Measurements from ENCODE around the gene C1S. TPM values are rescaled to one million over a fixed set of nuclear protein-coding genes. Genes with fewer than 3 reads are reported as not detected.
A peak's percentile ranks its signal among the peaks of the same experiment; 100 is the strongest.

The C1S gene
- total and polyA plus RNA-seq, 9 of the 15 experiments (the other 6 are each of a cell fraction or from before 2014, with no cell fraction given) = 0.08 to 0.84 (median 0.27) TPM

DNA sequence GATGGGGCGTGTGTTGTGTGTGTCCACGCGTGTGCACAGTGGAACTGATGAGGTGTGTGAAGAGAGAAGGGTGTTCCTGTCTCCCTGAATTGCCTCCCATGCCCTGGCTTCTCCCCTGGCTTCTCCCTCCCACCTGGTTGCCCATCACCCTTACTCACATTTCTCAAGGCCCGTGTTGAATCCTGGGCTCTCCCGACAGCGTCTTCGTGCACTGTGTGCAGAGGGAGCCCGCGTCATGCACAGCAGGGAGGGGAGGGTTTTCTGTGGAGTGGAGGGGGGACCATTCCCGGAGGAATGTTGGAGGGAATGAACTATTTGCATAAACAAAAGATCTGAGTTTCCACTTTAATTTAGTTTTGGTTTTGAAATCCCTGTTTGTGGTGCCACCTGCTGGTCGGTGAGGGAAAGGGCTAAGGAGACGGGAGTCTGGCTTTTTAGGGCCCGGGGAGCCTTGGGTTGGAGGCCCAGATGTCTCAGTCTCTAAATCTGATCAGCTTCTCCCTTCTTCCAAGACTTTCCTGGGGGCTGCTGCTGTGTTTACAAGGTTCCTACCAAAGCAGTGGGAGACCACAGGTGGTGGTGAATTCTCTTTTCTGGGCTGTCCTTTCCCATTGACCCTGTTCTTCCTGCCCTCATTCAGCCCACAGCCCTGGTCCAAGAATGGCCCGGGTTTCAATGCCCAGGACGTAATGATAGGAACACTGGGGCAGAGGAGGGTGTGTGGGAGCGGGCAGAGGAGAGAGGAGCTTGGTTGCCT is 31.9 kb downstream of the C1S start, which contains the start of gene C1R:
C1R (minus strand) TSS at position 217 of the 757 bp plus-strand sequence; CDS start at position 160, 57 bp downstream.
- Histone ChIP-seq H3K4me1 (replicated peaks in 1 of 2; ENCODE audit: control insufficient read depth in 2 of 2, insufficient read depth in 2 of 2, low read length in 2 of 2) (peaks cover 6 to 24% of the 10 kb centered on the region in 2 experiments; a peak in 3 of 5 replicates), H4K20me1 (replicated peaks; ENCODE audit: control insufficient read depth, insufficient read depth, low read length) (no peaks in the 10 kb centered on the region), H3K27ac (ENCODE audit: extremely low read depth, low read depth, low read length) (no peak within 1 kb of the TSS), H3K9me3 (replicated peaks; ENCODE audit: control insufficient read depth, insufficient read depth, low read depth, low read length) (no peaks in the 10 kb centered on the region), H3K79me2 (ENCODE audit: control insufficient read depth, insufficient read depth, low read length) (no peaks in the 10 kb centered on the region), H3K9ac (ENCODE audit: insufficient read depth in 1 of 2, low read depth in 2 of 2, low read length in 2 of 2) (peak within 1 kb of the TSS in 1 of 2 experiments; percentile 71; a peak in 2 of 4 replicates), H2AFZ (ENCODE audit: low read depth, low read length) (peak within 1 kb of the TSS; percentile 66), H3K4me2 (ENCODE audit: insufficient read depth, low read length) (peak within 1 kb of the TSS; percentile 52; the same call in 1 of the 2 replicates), H3K36me3 (ENCODE audit: control insufficient read depth, insufficient read depth, low read length) (no peaks in the 10 kb centered on the region), H3K27me3 (ENCODE audit: control insufficient read depth in 2 of 2, insufficient read depth in 2 of 2, low read length in 2 of 2) (no peaks in the 10 kb centered on the region; a peak in 1 of 5 replicates), H3K4me3 (no peak within 1 kb of the TSS), H3K9me1 (ENCODE audit: control insufficient read depth, insufficient read depth, low read length) (no peaks in the 10 kb centered on the region)
- ChIA-PET CTCF (ENCODE audit: low intra/inter-chr PET ratio) (interaction anchor here (0.6 to 1.5 kb wide), 5 partner anchors 9 to 148 kb away, joined by 3 to 7 read pairs (median 4); partner anchors contain the start of genes C12orf57 and C1S), POLR2A (interaction anchor here (1.3 kb wide), 1 partner anchor 148 kb away, joined by 4 read pairs; the partner anchor contains the start of genes C12orf57 and RNU7-1)
- ATAC-seq (peak; percentile 76), DNase-seq (ENCODE audit: extremely low read depth in 1 of 4, low spot score in 3 of 4) (peak; percentile 58 to 71 (median 60)), FAIRE-seq (peak; percentile 88)
- in situ Hi-C loops (cut with MboI) = no loop called here
- 31% methylated on average over 12 of the region's 16 CpGs for WGBS (ENCODE audit: insufficient coverage, low coverage, missing lambda C conversion rate)
- intact Hi-C loops (cut with micrococcal nuclease) = loop anchor here (2.0 kb wide), 2 partner anchors 16 to 32 kb away; partner anchors contain the start of genes C1RL and C1S
- no TSS peak for BruUV-seq (replicated peaks)
- TF ChIP-seq ZKSCAN1 (IDR thresholded peaks at IDR 0.05; ENCODE audit: low read depth, low read length) (no peak), RAD21 (CRISPR knock-in tag; conservative IDR thresholded peaks at IDR 0.05 in 1 of 2, IDR thresholded peaks at IDR 0.05 in 1 of 2) (peak; percentile 60 to 67), SMARCE1 (IDR thresholded peaks at IDR 0.05) (no peak)
- TF ChIP-seq, protein P1, sequence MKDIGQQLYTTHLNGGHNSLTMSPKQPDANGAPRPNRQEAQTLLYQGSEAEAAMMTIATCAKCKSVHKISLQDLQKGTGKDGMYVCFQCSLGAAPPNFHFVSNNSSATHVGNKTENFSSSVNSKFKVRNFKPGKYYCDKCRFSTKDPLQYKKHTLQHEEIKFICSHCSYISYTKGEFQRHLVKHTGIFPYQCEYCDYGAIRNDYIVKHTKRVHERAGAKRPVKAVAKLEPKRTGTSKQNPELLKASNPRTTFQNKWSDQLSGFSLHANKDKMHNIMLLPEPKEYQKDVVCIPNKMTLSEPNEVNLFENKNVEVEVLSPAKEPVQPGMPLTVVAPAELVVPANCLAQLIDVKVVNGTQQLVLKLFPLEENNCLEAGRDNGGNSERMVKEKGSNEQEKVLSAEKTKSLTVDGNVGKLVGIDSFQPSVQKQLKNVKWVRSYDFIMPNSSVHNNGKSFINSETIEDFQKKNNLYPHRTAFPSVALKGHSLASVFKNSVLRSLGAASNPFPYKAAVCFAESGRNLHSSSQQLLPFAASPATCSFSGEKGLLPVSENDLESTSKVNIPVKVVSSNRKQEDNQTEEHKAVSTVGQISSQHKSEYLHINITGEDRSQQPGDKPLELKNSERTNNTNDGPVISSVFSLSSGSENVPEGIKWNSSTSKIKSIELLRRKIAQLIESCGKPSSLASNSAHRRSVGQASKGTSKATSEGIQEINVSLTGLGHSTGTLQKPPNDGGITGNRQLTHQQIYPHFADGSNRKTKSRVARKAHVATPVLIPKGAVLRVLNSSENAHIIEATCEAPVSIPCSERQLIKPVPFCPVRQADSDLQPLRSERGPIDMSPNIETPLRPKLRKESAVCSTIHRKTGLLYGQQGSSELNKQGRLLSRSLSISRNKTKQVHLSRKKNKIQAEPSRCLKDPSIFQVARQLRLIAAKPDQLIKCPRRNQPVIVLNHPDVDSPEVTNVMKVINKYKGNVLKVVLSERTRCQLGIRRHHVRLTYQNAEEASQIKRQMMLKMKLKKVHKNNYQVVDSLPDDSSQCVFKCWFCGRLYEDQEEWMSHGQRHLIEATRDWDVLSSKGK (CRISPR knock-in tag; IDR thresholded peaks at IDR 0.05) = no peak
- TF ChIP-seq, protein P2, sequence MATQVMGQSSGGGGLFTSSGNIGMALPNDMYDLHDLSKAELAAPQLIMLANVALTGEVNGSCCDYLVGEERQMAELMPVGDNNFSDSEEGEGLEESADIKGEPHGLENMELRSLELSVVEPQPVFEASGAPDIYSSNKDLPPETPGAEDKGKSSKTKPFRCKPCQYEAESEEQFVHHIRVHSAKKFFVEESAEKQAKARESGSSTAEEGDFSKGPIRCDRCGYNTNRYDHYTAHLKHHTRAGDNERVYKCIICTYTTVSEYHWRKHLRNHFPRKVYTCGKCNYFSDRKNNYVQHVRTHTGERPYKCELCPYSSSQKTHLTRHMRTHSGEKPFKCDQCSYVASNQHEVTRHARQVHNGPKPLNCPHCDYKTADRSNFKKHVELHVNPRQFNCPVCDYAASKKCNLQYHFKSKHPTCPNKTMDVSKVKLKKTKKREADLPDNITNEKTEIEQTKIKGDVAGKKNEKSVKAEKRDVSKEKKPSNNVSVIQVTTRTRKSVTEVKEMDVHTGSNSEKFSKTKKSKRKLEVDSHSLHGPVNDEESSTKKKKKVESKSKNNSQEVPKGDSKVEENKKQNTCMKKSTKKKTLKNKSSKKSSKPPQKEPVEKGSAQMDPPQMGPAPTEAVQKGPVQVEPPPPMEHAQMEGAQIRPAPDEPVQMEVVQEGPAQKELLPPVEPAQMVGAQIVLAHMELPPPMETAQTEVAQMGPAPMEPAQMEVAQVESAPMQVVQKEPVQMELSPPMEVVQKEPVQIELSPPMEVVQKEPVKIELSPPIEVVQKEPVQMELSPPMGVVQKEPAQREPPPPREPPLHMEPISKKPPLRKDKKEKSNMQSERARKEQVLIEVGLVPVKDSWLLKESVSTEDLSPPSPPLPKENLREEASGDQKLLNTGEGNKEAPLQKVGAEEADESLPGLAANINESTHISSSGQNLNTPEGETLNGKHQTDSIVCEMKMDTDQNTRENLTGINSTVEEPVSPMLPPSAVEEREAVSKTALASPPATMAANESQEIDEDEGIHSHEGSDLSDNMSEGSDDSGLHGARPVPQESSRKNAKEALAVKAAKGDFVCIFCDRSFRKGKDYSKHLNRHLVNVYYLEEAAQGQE (IDR thresholded peaks at IDR 0.05; ENCODE audit: borderline replicate concordance) = peak; percentile 54; the same call in 1 of the 2 replicates
- TF ChIP-seq, protein P2 (CRISPR knock-in tag; IDR thresholded peaks at IDR 0.05; ENCODE audit: low read depth) = no peak

Data from K562 (cell line).